ENCODE data around the gene PAXIP1.

DNA sequence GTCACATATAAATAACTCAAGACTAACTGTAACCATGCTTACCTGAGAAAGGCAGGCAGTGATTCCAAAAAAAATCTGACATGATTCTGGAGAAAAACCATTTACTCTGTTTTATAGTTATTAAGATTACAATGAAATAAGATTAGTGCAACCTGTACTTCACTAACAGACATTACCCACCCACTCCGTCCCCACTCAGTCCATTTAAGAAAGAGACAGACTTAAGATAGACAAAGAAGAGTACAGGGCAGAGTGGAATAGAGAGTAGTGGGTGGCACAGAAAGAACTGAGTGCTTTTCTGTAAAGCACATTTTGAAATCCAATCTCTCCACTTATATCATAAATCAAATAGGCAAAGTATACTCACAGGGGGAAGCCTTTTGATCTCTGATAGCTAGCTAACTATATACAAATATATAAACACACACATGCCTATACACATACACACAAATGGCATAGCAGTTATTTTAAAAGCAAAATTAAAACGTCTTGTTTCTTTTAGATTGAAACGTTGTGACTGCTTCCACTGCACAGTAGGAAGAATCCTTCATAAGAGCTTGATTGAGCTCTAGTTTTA lies 11.9 kb downstream of the PAXIP1 start:
- TF ChIP-seq EZH2 (IDR thresholded peaks at IDR 0.05; ENCODE audit: low read length, missing control alignments) = no peak
- TF ChIP-seq, protein P1, sequence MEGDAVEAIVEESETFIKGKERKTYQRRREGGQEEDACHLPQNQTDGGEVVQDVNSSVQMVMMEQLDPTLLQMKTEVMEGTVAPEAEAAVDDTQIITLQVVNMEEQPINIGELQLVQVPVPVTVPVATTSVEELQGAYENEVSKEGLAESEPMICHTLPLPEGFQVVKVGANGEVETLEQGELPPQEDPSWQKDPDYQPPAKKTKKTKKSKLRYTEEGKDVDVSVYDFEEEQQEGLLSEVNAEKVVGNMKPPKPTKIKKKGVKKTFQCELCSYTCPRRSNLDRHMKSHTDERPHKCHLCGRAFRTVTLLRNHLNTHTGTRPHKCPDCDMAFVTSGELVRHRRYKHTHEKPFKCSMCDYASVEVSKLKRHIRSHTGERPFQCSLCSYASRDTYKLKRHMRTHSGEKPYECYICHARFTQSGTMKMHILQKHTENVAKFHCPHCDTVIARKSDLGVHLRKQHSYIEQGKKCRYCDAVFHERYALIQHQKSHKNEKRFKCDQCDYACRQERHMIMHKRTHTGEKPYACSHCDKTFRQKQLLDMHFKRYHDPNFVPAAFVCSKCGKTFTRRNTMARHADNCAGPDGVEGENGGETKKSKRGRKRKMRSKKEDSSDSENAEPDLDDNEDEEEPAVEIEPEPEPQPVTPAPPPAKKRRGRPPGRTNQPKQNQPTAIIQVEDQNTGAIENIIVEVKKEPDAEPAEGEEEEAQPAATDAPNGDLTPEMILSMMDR (conservative IDR thresholded peaks at IDR 0.05 in 1 of 2, IDR thresholded peaks at IDR 0.05 in 1 of 2; ENCODE audit: low read depth in 1 of 2, low read length in 2 of 2) = no peak
